Measurements from ENCODE around the gene SH2B2.

Gene SH2B2

DNA sequence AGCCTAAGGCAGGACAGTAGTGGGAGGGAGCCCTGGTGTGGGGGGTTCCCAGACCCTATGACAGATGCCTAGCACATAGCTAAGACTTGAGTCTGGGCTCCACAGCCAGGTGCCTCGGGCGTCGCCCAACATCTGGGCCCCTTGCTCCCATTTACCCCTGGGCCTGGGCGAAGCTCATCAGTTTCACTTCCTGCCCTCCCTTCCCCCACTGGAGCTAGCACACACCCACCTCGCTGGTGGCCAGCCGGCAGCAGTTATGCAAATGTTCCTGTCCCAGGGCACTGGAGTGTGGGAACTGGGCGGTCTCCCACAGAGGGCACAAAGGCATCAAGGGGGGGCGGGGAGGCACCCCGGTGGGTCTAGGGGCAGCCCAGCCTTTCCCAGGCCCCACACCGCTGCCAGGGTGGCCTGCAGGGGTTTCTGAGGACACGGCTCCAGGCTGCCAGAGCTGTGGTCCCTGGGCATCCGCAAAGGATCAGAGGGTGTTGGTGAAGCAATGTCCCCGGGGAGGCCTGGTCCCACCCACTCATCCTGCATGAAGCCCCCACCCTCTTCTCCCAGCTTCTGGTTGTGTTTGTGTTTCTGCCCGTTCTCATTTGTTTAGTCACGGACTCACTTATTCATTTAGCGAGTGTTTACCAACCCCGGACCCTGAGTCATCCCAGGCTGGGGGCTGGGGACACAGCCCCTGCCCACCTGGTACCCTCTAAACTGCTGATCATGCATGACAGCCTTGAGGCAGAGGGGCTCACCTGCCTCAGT is 20.4 kb downstream of the SH2B2 start:
- peak overlapping the region; percentile 60 for H2BK15ac ChIP-seq (ENCODE audit: low read depth, poor library complexity, severe bottlenecking)
- no peak overlapping the region for H3K9ac ChIP-seq (ENCODE audit: low read length)
- H3K14ac ChIP-seq (ENCODE audit: low read length in 2 of 2): no peak overlapping the region
- peak overlapping the region; percentile 88 for H4K91ac ChIP-seq (ENCODE audit: low read length)
- H3K27ac ChIP-seq (ENCODE audit: low read length, poor library complexity, severe bottlenecking): no peak overlapping the region
- 11% methylated on average over 17 of the region's 17 CpGs for WGBS
- peak overlapping the region; percentile 30 for H3K4me2 ChIP-seq (ENCODE audit: low read length, poor library complexity, severe bottlenecking)
- peaks cover 29% of the 10 kb centered on the region for H3K4me1 ChIP-seq (ENCODE audit: control insufficient read depth, insufficient read depth, low read depth, low read length)
- no peaks in the 10 kb centered on the region for H3K27me3 ChIP-seq (ENCODE audit: control insufficient read depth in 1 of 2, insufficient read depth in 1 of 2, low read length in 2 of 2)
- H3K23ac ChIP-seq (ENCODE audit: low read length in 2 of 2): no peak overlapping the region
- H3K9me3 ChIP-seq (ENCODE audit: control insufficient read depth, low read length): no peaks in the 10 kb centered on the region
- peak overlapping the region; percentile 4 for H2BK120ac ChIP-seq (ENCODE audit: low read depth, low read length)
- no peak overlapping the region for H3K4me3 ChIP-seq (ENCODE audit: insufficient read depth in 1 of 2, low read depth in 1 of 2, low read length in 2 of 2)
- H2BK12ac ChIP-seq (ENCODE audit: low read length in 2 of 2): peak overlapping the region; percentile 23 to 93
- H3K79me1 ChIP-seq (replicated peaks; ENCODE audit: low read length, poor library complexity, severe bottlenecking): no peaks in the 10 kb centered on the region
- peak overlapping the region; percentile 20 for H2AFZ ChIP-seq (ENCODE audit: low read depth, low read length)
- H3K36me3 ChIP-seq (ENCODE audit: control insufficient read depth in 1 of 2, insufficient read depth in 2 of 2, low read depth in 1 of 2, low read length in 2 of 2): peaks cover 0 to 7% of the 10 kb centered on the region in 2 experiments
- peak overlapping the region; percentile 87 for H4K8ac ChIP-seq (ENCODE audit: low read length)
- DNase-seq: peak; percentile 88
- H3K18ac ChIP-seq (ENCODE audit: low read depth in 1 of 2, low read length in 2 of 2): peak overlapping the region; percentile 44 to 95
- H2BK5ac ChIP-seq (ENCODE audit: low read depth, low read length, poor library complexity, severe bottlenecking): no peak overlapping the region
- peak overlapping the region; percentile 17 for H2AK5ac ChIP-seq (ENCODE audit: low read length, severe bottlenecking)
- H3K4ac ChIP-seq (ENCODE audit: low read depth in 1 of 2, low read length in 2 of 2): peak overlapping the region; percentile 12 to 62

DNA sequence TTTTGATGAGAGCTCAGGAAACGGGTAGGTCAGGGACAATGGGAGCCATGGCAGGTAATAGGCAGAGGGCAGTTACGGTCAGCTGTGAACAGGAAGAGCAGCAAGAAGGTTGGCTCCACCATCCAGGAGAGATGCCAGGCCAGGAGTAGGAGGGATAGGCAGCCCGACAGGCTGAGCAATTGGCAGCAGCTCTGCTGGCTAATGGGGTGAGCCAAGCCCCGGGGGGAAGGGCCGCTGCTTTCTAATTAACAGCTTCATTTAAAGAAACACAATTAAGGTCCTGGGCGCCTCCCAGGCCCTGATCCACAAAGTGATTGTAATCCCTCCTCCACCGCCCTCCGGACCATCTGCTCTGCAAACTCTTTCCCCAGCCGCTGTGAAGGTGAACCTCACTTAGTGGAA is 23.7 kb downstream of the SH2B2 start:
- WGBS: 95% methylated on average over 9 of the region's 9 CpGs
- no peak overlapping the region for H3K4me2 ChIP-seq (ENCODE audit: low read length, poor library complexity, severe bottlenecking)
- H2BK120ac ChIP-seq (ENCODE audit: low read depth, low read length): no peak overlapping the region
- H3K18ac ChIP-seq (ENCODE audit: low read depth in 1 of 2, low read length in 2 of 2): no peak overlapping the region
- no peaks in the 10 kb centered on the region for H3K9me3 ChIP-seq (ENCODE audit: control insufficient read depth, low read length)
- H3K36me3 ChIP-seq (ENCODE audit: control insufficient read depth in 1 of 2, insufficient read depth in 2 of 2, low read depth in 1 of 2, low read length in 2 of 2): peaks cover 0 to 10% of the 10 kb centered on the region in 2 experiments
- peaks cover 13% of the 10 kb centered on the region for H3K4me1 ChIP-seq (ENCODE audit: control insufficient read depth, insufficient read depth, low read depth, low read length)
- no peak overlapping the region for H3K27ac ChIP-seq (ENCODE audit: low read length, poor library complexity, severe bottlenecking)
- H2BK5ac ChIP-seq (ENCODE audit: low read depth, low read length, poor library complexity, severe bottlenecking): no peak overlapping the region
- no peak overlapping the region for H3K14ac ChIP-seq (ENCODE audit: low read length in 2 of 2)
- H3K79me1 ChIP-seq (replicated peaks; ENCODE audit: low read length, poor library complexity, severe bottlenecking): no peaks in the 10 kb centered on the region
- H2BK12ac ChIP-seq (ENCODE audit: low read length in 2 of 2): no peak overlapping the region
- no peaks in the 10 kb centered on the region for H3K27me3 ChIP-seq (ENCODE audit: control insufficient read depth in 1 of 2, insufficient read depth in 1 of 2, low read length in 2 of 2)
- DNase-seq: no peak
- H2AFZ ChIP-seq (ENCODE audit: low read depth, low read length): no peak overlapping the region
- H3K4me3 ChIP-seq (ENCODE audit: insufficient read depth in 1 of 2, low read depth in 1 of 2, low read length in 2 of 2): no peak overlapping the region
- H3K4ac ChIP-seq (ENCODE audit: low read depth in 1 of 2, low read length in 2 of 2): no peak overlapping the region
- no peak overlapping the region for H3K23ac ChIP-seq (ENCODE audit: low read length in 2 of 2)
- H4K91ac ChIP-seq (ENCODE audit: low read length): no peak overlapping the region
- no peak overlapping the region for H4K8ac ChIP-seq (ENCODE audit: low read length)
- H2AK5ac ChIP-seq (ENCODE audit: low read length, severe bottlenecking): no peak overlapping the region
- H3K9ac ChIP-seq (ENCODE audit: low read length): no peak overlapping the region
- H2BK15ac ChIP-seq (ENCODE audit: low read depth, poor library complexity, severe bottlenecking): no peak overlapping the region

DNA sequence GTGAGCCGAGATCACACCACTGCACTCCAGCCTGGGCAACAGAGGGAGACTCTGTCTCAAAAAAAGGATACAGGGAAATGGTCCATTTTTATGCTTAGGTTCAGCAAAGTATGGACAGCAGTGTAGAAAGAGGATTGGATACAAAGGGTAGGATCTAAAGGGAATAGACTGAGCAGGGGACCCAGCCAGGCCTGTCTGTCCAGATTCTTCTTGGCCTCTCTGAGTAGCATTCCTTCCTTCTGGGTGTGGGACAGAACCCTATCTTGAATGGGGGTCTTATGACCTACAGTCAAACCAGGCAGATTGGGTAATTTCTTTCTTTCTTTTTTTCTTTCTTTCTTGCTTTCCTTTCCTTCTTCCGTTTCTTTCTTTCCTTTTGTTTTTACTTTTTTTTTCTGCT is 25.6 kb downstream of the SH2B2 start:
- H2BK12ac ChIP-seq (ENCODE audit: low read length in 2 of 2): no peak overlapping the region
- peaks cover 0 to 13% of the 10 kb centered on the region in 2 experiments for H3K36me3 ChIP-seq (ENCODE audit: control insufficient read depth in 1 of 2, insufficient read depth in 2 of 2, low read depth in 1 of 2, low read length in 2 of 2)
- no peaks in the 10 kb centered on the region for H3K9me3 ChIP-seq (ENCODE audit: control insufficient read depth, low read length)
- no peaks in the 10 kb centered on the region for H3K79me1 ChIP-seq (replicated peaks; ENCODE audit: low read length, poor library complexity, severe bottlenecking)
- H2AFZ ChIP-seq (ENCODE audit: low read depth, low read length): no peak overlapping the region
- no peak overlapping the region for H2BK5ac ChIP-seq (ENCODE audit: low read depth, low read length, poor library complexity, severe bottlenecking)
- no peak overlapping the region for H2AK5ac ChIP-seq (ENCODE audit: low read length, severe bottlenecking)
- H3K4ac ChIP-seq (ENCODE audit: low read depth in 1 of 2, low read length in 2 of 2): no peak overlapping the region
- WGBS: 96% methylated on average over 2 of the region's 2 CpGs
- H3K14ac ChIP-seq (ENCODE audit: low read length in 2 of 2): no peak overlapping the region
- H3K18ac ChIP-seq (ENCODE audit: low read depth in 1 of 2, low read length in 2 of 2): no peak overlapping the region
- no peak overlapping the region for H4K91ac ChIP-seq (ENCODE audit: low read length)
- H3K23ac ChIP-seq (ENCODE audit: low read length in 2 of 2): no peak overlapping the region
- no peaks in the 10 kb centered on the region for H3K27me3 ChIP-seq (ENCODE audit: control insufficient read depth in 1 of 2, insufficient read depth in 1 of 2, low read length in 2 of 2)
- no peak overlapping the region for H2BK15ac ChIP-seq (ENCODE audit: low read depth, poor library complexity, severe bottlenecking)
- no peak overlapping the region for H2BK120ac ChIP-seq (ENCODE audit: low read depth, low read length)
- no peak overlapping the region for H3K4me2 ChIP-seq (ENCODE audit: low read length, poor library complexity, severe bottlenecking)
- no peak overlapping the region for H3K4me3 ChIP-seq (ENCODE audit: insufficient read depth in 1 of 2, low read depth in 1 of 2, low read length in 2 of 2)
- H3K9ac ChIP-seq (ENCODE audit: low read length): no peak overlapping the region
- DNase-seq: no peak
- H4K8ac ChIP-seq (ENCODE audit: low read length): no peak overlapping the region
- peaks cover 4% of the 10 kb centered on the region for H3K4me1 ChIP-seq (ENCODE audit: control insufficient read depth, insufficient read depth, low read depth, low read length)
- H3K27ac ChIP-seq (ENCODE audit: low read length, poor library complexity, severe bottlenecking): no peak overlapping the region

DNA sequence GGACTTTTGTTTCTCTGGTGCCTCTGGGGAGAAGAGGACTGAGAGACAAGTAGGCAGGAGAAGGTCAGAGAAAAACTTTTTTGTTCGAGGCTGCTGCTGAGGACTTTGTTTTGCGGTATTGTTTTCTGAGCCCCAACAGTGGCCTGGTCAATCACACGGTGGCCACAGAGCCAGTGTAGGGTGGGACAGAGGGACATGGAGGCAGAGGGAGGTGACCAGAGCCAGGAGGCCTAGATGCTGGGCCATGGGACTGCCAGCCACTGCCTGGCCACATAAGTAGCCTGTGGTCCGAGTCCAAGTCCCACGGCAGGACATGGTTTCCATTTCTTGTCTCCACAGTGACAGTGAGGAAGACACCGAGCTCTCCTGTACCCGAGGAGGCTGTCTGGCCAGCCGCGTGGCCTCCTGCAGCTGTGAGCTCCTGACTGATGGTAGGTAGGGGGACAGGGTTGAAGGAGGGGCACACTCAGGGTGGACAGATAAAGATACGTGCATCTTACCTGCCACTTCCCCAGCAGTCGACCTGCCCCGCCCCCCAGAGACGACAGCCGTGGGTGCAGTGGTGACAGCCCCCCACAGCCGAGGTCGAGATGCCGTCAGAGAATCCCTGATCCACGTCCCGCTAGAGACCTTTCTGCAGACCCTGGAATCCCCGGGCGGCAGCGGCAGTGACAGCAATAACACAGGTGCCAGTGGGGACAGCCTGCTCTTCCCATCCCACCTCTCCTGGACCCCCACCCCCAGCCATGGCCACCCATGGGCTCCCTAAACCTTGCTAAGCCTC is 27.5 kb downstream of the SH2B2 start:
- H3K18ac ChIP-seq (ENCODE audit: low read depth in 1 of 2, low read length in 2 of 2): no peak overlapping the region
- peaks cover 0 to 14% of the 10 kb centered on the region in 2 experiments for H3K36me3 ChIP-seq (ENCODE audit: control insufficient read depth in 1 of 2, insufficient read depth in 2 of 2, low read depth in 1 of 2, low read length in 2 of 2)
- no peak overlapping the region for H3K4me3 ChIP-seq (ENCODE audit: insufficient read depth in 1 of 2, low read depth in 1 of 2, low read length in 2 of 2)
- H3K9me3 ChIP-seq (ENCODE audit: control insufficient read depth, low read length): no peaks in the 10 kb centered on the region
- no peak overlapping the region for H2AK5ac ChIP-seq (ENCODE audit: low read length, severe bottlenecking)
- no peak overlapping the region for H3K27ac ChIP-seq (ENCODE audit: low read length, poor library complexity, severe bottlenecking)
- H3K4me2 ChIP-seq (ENCODE audit: low read length, poor library complexity, severe bottlenecking): no peak overlapping the region
- no peak overlapping the region for H2BK12ac ChIP-seq (ENCODE audit: low read length in 2 of 2)
- H4K91ac ChIP-seq (ENCODE audit: low read length): no peak overlapping the region
- no peak overlapping the region for H2BK120ac ChIP-seq (ENCODE audit: low read depth, low read length)
- H3K4me1 ChIP-seq (ENCODE audit: control insufficient read depth, insufficient read depth, low read depth, low read length): peaks cover 6% of the 10 kb centered on the region
- peak overlapping the region in 1 of 2 experiments; percentile 36 for H3K14ac ChIP-seq (ENCODE audit: low read length in 2 of 2)
- no peak overlapping the region for H3K23ac ChIP-seq (ENCODE audit: low read length in 2 of 2)
- DNase-seq: no peak
- no peak overlapping the region for H2BK5ac ChIP-seq (ENCODE audit: low read depth, low read length, poor library complexity, severe bottlenecking)
- no peaks in the 10 kb centered on the region for H3K79me1 ChIP-seq (replicated peaks; ENCODE audit: low read length, poor library complexity, severe bottlenecking)
- H2BK15ac ChIP-seq (ENCODE audit: low read depth, poor library complexity, severe bottlenecking): no peak overlapping the region
- H3K4ac ChIP-seq (ENCODE audit: low read depth in 1 of 2, low read length in 2 of 2): no peak overlapping the region
- no peak overlapping the region for H3K9ac ChIP-seq (ENCODE audit: low read length)
- no peak overlapping the region for H4K8ac ChIP-seq (ENCODE audit: low read length)
- no peak overlapping the region for H2AFZ ChIP-seq (ENCODE audit: low read depth, low read length)
- WGBS: 91% methylated on average over 22 of the region's 22 CpGs
- no peaks in the 10 kb centered on the region for H3K27me3 ChIP-seq (ENCODE audit: control insufficient read depth in 1 of 2, insufficient read depth in 1 of 2, low read length in 2 of 2)

Data from mesenchymal stem cell (in vitro differentiated cells and primary cell).